HG03457 (cell line): ENCODE measurements around the gene OR13C5.

Experiments used
- ATAC-seq: cut with Tn5 transposase; IDR thresholded peaks from one replicate; pipeline ENCODE4 v1.9.1; 2021; ENCODE audit warnings: moderate number of reproducible peaks; ENCODE audit not compliant: unreplicated experiment

OR13C5 gene

DNA sequence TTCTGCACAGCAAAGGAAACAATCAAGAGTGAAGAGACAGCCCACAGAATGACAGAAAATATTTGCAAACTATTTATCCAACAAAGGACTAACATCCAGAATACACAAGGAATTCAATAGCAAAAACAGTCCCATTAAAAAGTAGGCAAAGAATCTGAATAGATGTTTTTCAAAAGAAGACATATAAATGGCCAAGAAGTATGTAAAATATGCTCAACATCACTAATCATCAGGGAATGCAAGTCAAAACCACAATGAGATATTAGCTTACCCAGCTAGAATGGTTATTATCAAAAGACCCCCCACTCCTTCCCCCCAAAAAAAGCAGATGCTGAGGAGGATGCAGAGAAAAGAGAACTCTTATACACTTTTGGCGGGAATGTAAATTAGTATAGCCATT, 43.7 kb downstream of the OR13C5 start:
- no peak for ATAC-seq

- ATAC-seq: no peak
Measured at GRCh38 chr9:104553261-104553660, 46.0 kb downstream of the OR13C5 start.
